Naive B cell (primary cell): ENCODE data around the gene IL18R1. TPM values are rescaled to one million over a fixed set of nuclear protein-coding genes. Genes with fewer than 3 reads are reported as not detected.

Experiments
- ATAC-seq, 2 donors: fragments of 150-1000 bp; cut with Tn5 transposase; 2 replicates each; pipeline ENCODE4 v1.10.0; 2021; ENCODE audit warnings: low read depth in 2 of 2, mild to moderate bottlenecking in 2 of 2, moderate library complexity in 2 of 2
- DNase-seq: peaks from one replicate; pipeline ENCODE4 v3.0.0; 2022
- H3K27ac Mint-ChIP-seq, 6 donors: one replicate each; pipeline ENCODE4 v1.8.0; 2020 to 2022; ENCODE audit warnings: mild to moderate bottlenecking in 6 of 6, mixed read lengths in 6 of 6, moderate library complexity in 5 of 6, inconsistent platforms in 2 of 6
- H3K27me3 Mint-ChIP-seq, 3 donors: one replicate each; pipeline ENCODE4 v1.8.0; 2021 to 2022; ENCODE audit warnings: mixed read lengths in 3 of 3, mild to moderate bottlenecking in 1 of 3
- H3K36me3 Mint-ChIP-seq, 2 donors: one replicate each; pipeline ENCODE4 v1.8.0; 2020 to 2022; ENCODE audit warnings: mixed read lengths in 2 of 2, inconsistent platforms in 1 of 2, mild to moderate bottlenecking in 1 of 2
- H3K4me1 Mint-ChIP-seq, 3 donors: one replicate each; pipeline ENCODE4 v1.8.0; 2020 to 2022; ENCODE audit warnings: mixed read lengths in 3 of 3, inconsistent platforms in 1 of 3, mild to moderate bottlenecking in 1 of 3, moderate library complexity in 1 of 3
- H3K4me3 Mint-ChIP-seq, 8 donors: one replicate each; pipeline ENCODE4 v1.8.0; 2020 to 2022; ENCODE audit warnings: mild to moderate bottlenecking in 8 of 8, mixed read lengths in 8 of 8, moderate library complexity in 8 of 8, inconsistent platforms in 2 of 8
- H3K9me3 Mint-ChIP-seq, 7 donors: one replicate each; pipeline ENCODE4 v1.8.0; 2020 to 2022; ENCODE audit warnings: mixed read lengths in 7 of 7, mild to moderate bottlenecking in 5 of 7, inconsistent platforms in 2 of 7, moderate library complexity in 1 of 7
- polyA plus RNA-seq, 6 donors: library from polyadenylated mRNA; unstranded; fragments of 300-500 nt; fragmentation: Illumina TruSeq; gene quantifications; one replicate each; pipeline ENCODE4 v1.2.3, GENCODE V29; 2021; ENCODE audit warnings: low read depth in 6 of 6

Gene IL18R1
- polyA plus RNA-seq, 6 donors from 2014 or later = 0.15 to 1.7 (median 0.32) TPM; not detected in 1

GRCh38 chr2:102357937-102358336 lies 2.3 kb downstream of the IL18R1 start:
- H3K27me3 Mint-ChIP-seq = no peaks in the 10 kb centered on the region
- peaks cover 14 to 24% (median 23%) of the 10 kb centered on the region in 3 donors for H3K4me1 Mint-ChIP-seq
- peak overlapping the region in 2 of 6 donors; percentile 23 to 39 for H3K27ac Mint-ChIP-seq
- peak overlapping the region in 3 of 8 donors; percentile 11 to 90 (median 31) for H3K4me3 Mint-ChIP-seq
- ATAC-seq (peak; percentile 37 to 50), DNase-seq (peak; percentile 25)
- H3K36me3 Mint-ChIP-seq = peaks cover 0 to 3% of the 10 kb centered on the region in 2 donors
- H3K9me3 Mint-ChIP-seq = no peaks in the 10 kb centered on the region

GRCh38 chr2:102358496-102358895 lies 2.9 kb downstream of the IL18R1 start:
- Mint-ChIP-seq H3K4me1 (peaks cover 14 to 24% (median 23%) of the 10 kb centered on the region in 3 donors), H3K4me3 (no peak overlapping the region), H3K27me3 (no peaks in the 10 kb centered on the region), H3K9me3 (no peaks in the 10 kb centered on the region), H3K27ac (peak overlapping the region in 1 of 6 donors; percentile 50), H3K36me3 (peaks cover 0 to 9% of the 10 kb centered on the region in 2 donors)
- DNase-seq (no peak), ATAC-seq (no peak)

DNA sequence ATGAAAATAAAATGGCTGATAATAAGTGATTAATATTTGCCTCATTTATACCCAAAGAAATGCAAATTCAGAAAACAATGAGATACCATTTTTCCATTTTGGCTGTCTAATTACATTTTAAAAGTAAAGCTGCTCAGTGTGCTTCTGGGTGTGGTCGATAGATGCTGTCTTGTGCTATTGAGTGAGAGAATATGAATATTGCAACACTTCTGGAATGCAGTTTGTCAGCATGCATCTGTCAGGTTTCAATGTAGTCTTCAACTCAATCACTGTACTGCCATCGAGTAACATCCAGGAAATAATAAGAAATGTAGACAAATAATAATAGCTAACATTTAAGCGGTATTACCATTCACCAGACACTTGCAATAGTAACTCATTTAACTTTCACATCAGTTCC lies 3.9 kb downstream of the IL18R1 start:
- no peak overlapping the region for H3K27ac Mint-ChIP-seq
- ATAC-seq = no peak
- peaks cover 0 to 9% of the 10 kb centered on the region in 2 donors for H3K36me3 Mint-ChIP-seq
- peaks cover 0 to 2% (median 0%) of the 10 kb centered on the region in 7 donors for H3K9me3 Mint-ChIP-seq
- DNase-seq = no peak
- H3K4me1 Mint-ChIP-seq = peaks cover 14 to 24% (median 23%) of the 10 kb centered on the region in 3 donors
- no peaks in the 10 kb centered on the region for H3K27me3 Mint-ChIP-seq
- no peak overlapping the region for H3K4me3 Mint-ChIP-seq

- peaks cover 17 to 23% of the 10 kb centered on the region in 2 donors for H3K36me3 Mint-ChIP-seq
- no peak overlapping the region for H3K27ac Mint-ChIP-seq
- peaks cover 9 to 21% (median 14%) of the 10 kb centered on the region in 7 donors for H3K9me3 Mint-ChIP-seq
- no peak for ATAC-seq
- DNase-seq = no peak
- H3K27me3 Mint-ChIP-seq = no peaks in the 10 kb centered on the region
- peaks cover 8 to 16% (median 13%) of the 10 kb centered on the region in 3 donors for H3K4me1 Mint-ChIP-seq
- H3K4me3 Mint-ChIP-seq = no peak overlapping the region
These were observed 6.1 kb downstream of the IL18R1 start for GRCh38 chr2:102361632-102362241.

DNA sequence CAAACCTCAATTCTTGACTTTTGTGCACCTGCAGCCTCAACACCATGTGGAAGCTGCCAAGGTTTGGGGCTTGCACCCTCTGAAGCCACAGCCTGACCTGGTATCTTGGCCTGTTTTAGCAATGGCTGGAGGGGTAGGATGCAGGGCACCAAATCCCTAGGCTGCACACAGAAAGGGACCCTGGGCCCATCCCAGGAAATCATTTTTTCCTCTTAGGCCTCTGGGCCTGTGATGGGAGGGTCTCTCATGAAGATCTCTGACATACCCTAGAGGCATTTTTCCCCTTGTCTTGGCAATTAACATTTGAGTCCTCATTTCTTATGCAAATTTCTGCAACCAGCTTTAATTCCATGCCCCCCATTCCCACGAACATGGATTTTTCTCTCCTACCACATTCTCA lies 10.2 kb downstream of the IL18R1 start:
- peaks cover 0 to 12% (median 0%) of the 10 kb centered on the region in 3 donors for H3K27me3 Mint-ChIP-seq
- H3K4me3 Mint-ChIP-seq = no peak overlapping the region
- no peak overlapping the region for H3K27ac Mint-ChIP-seq
- H3K9me3 Mint-ChIP-seq = peaks cover 14 to 25% (median 19%) of the 10 kb centered on the region in 7 donors
- DNase-seq = no peak
- H3K36me3 Mint-ChIP-seq = peaks cover 29 to 32% of the 10 kb centered on the region in 2 donors
- no peak for ATAC-seq
- peaks cover 0 to 2% (median 0%) of the 10 kb centered on the region in 3 donors for H3K4me1 Mint-ChIP-seq

DNA sequence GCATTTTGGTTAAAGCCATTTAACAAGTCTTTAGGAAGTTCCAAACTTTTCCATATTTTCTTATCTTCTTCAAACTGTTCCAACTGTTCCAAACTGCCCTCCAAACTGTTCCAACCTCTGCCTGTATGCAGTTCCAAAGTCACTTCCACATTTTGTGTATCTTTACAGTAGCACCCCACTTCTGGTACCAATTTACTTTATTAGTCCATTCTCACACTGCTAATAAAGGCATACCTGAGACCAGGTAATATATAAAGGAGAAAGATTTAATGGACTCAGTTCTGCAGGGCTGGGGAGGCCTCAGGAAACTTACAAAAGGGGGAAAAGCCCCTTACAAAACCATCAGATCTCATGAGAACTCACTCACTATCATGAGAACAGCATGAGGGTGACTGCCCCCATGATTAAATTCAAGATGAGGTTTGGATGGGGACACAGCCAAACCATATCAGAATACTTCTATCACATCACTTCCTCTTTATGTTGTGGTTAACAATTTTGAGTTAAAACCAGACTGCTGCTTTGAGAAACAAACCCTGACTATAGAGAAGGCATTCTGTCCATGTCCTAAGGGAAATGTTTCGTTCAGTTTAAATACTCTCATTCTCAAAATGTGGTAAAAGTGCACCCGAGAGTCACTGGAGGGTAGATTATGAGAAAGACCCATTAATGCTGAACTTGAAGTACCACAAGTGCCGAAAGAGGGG lies 11.0 kb downstream of the IL18R1 start:
- no peak for DNase-seq
- peaks cover 29 to 32% of the 10 kb centered on the region in 2 donors for H3K36me3 Mint-ChIP-seq

GRCh38 chr2:102367331-102367971 lies 11.9 kb downstream of the IL18R1 start:
- H3K36me3 Mint-ChIP-seq = peaks cover 29 to 32% of the 10 kb centered on the region in 2 donors
- peaks cover 14 to 25% (median 19%) of the 10 kb centered on the region in 7 donors for H3K9me3 Mint-ChIP-seq
- no peak overlapping the region for H3K4me3 Mint-ChIP-seq
- H3K27me3 Mint-ChIP-seq = peaks cover 0 to 12% (median 0%) of the 10 kb centered on the region in 3 donors
- ATAC-seq (no peak), DNase-seq (no peak)
- peaks cover 0 to 2% (median 0%) of the 10 kb centered on the region in 3 donors for H3K4me1 Mint-ChIP-seq
- no peak overlapping the region for H3K27ac Mint-ChIP-seq

More for the DNA sequence above, 11.0 kb downstream of the IL18R1 start:
- H3K4me3 Mint-ChIP-seq = no peak overlapping the region
- peak overlapping the region in 1 of 6 donors; percentile 67 for H3K27ac Mint-ChIP-seq
- peaks cover 0 to 12% (median 0%) of the 10 kb centered on the region in 3 donors for H3K27me3 Mint-ChIP-seq
- H3K9me3 Mint-ChIP-seq = peaks cover 14 to 25% (median 19%) of the 10 kb centered on the region in 7 donors
- H3K4me1 Mint-ChIP-seq = peaks cover 0 to 2% (median 0%) of the 10 kb centered on the region in 3 donors
- ATAC-seq = no peak

DNA sequence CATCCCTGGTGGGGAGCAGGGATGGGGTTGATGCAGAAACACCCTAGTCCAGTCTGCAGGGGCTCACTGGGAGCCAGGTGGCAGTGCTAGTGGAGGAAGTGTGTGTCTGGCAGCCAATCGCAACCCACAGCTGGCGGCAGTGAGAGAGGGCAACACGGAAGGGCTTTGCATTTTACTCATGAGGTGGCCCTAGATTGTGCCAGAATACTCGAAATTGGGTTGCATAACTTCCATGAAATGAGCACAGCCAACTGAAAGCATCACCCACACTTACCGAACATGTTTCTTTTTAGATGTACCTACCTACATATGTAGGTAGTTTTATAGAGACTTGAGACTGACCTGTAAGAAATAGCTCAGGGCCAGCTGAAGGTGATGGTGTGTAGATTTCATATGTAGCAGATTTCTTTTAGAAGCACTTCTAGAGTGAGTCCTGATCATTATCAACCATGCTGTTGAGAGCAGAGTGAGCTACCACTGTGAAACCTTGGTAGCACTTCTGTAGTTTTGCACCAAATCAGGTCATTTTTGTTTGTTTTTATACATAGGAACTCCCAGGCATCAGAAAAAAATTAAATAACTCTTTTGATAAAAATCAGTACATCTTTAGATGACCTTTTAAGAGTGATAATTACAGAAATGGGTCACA lies 13.0 kb downstream of the IL18R1 start:
- peaks cover 0 to 2% (median 0%) of the 10 kb centered on the region in 3 donors for H3K4me1 Mint-ChIP-seq
- DNase-seq (no peak), ATAC-seq (no peak)
- no peak overlapping the region for H3K4me3 Mint-ChIP-seq
- H3K36me3 Mint-ChIP-seq = peaks cover 23 to 29% of the 10 kb centered on the region in 2 donors
- H3K27ac Mint-ChIP-seq = no peak overlapping the region
- peaks cover 0 to 12% (median 2%) of the 10 kb centered on the region in 3 donors for H3K27me3 Mint-ChIP-seq
- H3K9me3 Mint-ChIP-seq = peaks cover 14 to 25% (median 19%) of the 10 kb centered on the region in 7 donors

GRCh38 chr2:102369866-102370265 lies 14.3 kb downstream of the IL18R1 start:
- DNase-seq (no peak), ATAC-seq (no peak)
- peaks cover 14 to 22% (median 18%) of the 10 kb centered on the region in 7 donors for H3K9me3 Mint-ChIP-seq
- H3K36me3 Mint-ChIP-seq = peaks cover 23 to 29% of the 10 kb centered on the region in 2 donors
- peaks cover 0 to 12% (median 7%) of the 10 kb centered on the region in 3 donors for H3K27me3 Mint-ChIP-seq
- no peak overlapping the region for H3K27ac Mint-ChIP-seq
- H3K4me1 Mint-ChIP-seq = peaks cover 0 to 2% (median 0%) of the 10 kb centered on the region in 3 donors
- H3K4me3 Mint-ChIP-seq = no peak overlapping the region

GRCh38 chr2:102376052-102376591 lies 20.5 kb downstream of the IL18R1 start:
- DNase-seq = no peak
- ATAC-seq = no peak
- Mint-ChIP-seq H3K27me3 (peaks cover 3 to 33% (median 6%) of the 10 kb centered on the region in 3 donors), H3K4me3 (no peak overlapping the region), H3K9me3 (peaks cover 0 to 4% (median 0%) of the 10 kb centered on the region in 7 donors), H3K27ac (peak overlapping the region in 1 of 6 donors; percentile 45), H3K36me3 (no peaks in the 10 kb centered on the region), H3K4me1 (no peaks in the 10 kb centered on the region)

DNA sequence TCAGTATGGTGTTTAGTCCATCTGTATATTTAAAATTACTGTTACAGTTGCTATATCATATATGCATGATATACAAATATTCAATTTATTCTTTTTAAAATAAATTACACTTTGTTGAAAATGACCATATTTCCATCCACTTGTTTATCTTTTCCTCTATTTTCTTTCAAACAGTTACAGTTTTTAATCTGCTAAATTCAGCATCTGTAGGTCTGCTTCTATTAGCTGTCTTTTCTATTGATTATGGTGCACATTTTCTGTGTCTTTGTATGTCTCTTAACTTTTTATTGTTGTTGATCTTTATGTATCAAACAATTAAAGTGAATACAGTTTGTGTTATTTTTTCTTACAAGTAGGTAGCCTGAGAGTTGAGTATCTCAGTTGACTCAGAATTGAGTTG lies 28.1 kb downstream of the IL18R1 start:
- Mint-ChIP-seq H3K9me3 (peaks cover 5 to 24% (median 20%) of the 10 kb centered on the region in 7 donors), H3K36me3 (peaks cover 12 to 19% of the 10 kb centered on the region in 2 donors), H3K27ac (no peak overlapping the region), H3K27me3 (peaks cover 0 to 2% (median 0%) of the 10 kb centered on the region in 3 donors), H3K4me1 (no peaks in the 10 kb centered on the region), H3K4me3 (no peak overlapping the region)
- no peak for DNase-seq
- ATAC-seq = no peak

- Mint-ChIP-seq H3K27me3 (no peaks in the 10 kb centered on the region), H3K27ac (no peak overlapping the region), H3K4me3 (no peak overlapping the region), H3K9me3 (peaks cover 5 to 24% (median 20%) of the 10 kb centered on the region in 7 donors), H3K4me1 (no peaks in the 10 kb centered on the region), H3K36me3 (peaks cover 12 to 19% of the 10 kb centered on the region in 2 donors)
- DNase-seq (no peak), ATAC-seq (no peak)
These were observed 29.9 kb downstream of the IL18R1 start for GRCh38 chr2:102385522-102385921.

DNA sequence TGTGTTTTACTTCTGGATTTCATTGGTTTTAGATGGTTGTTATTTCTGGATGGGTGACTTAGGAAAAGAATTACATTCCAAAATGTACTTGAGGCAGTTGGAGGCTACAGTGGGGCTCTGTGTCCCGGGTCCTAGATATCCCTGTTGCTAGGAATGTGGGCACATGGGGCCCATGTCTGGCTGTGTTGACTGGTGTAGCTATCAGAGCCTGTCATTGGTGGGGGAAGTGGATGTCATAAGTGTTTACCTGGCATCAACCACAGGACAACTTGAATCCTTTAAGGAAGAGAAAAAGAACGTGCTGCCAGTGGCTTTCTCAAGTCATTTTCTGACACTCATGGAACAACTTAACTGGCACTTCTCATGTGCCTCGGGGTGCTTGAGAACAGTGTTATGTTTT lies 30.4 kb downstream of the IL18R1 start:
- DNase-seq = no peak
- no peaks in the 10 kb centered on the region for H3K27me3 Mint-ChIP-seq
- no peak for ATAC-seq
- H3K4me1 Mint-ChIP-seq = no peaks in the 10 kb centered on the region
- H3K36me3 Mint-ChIP-seq = peaks cover 12 to 19% of the 10 kb centered on the region in 2 donors
- peaks cover 5 to 24% (median 20%) of the 10 kb centered on the region in 7 donors for H3K9me3 Mint-ChIP-seq
- H3K27ac Mint-ChIP-seq = no peak overlapping the region
- no peak overlapping the region for H3K4me3 Mint-ChIP-seq
